DOHH2 (cell line): ENCODE results near the gene MLANA.

Source experiments
- EZH2phosphoT487 ChIP-seq: fragments of 200-600 bp; sonication (generic); IDR thresholded peaks from 2 replicates; pipeline ENCODE4 v1.6.1; 2017; ENCODE audit warnings: borderline replicate concordance, mild to moderate bottlenecking, antibody characterized with exemption, low read length, moderate library complexity, mixed read lengths
- TF ChIP-seq, protein P1 (sequence below): fragments of 200-600 bp; sonication (generic); IDR thresholded peaks from one replicate; pipeline ENCODE4 v1.5.1; 2014; ENCODE audit warnings: antibody characterized with exemption, mild to moderate bottlenecking, low read depth, low read length; ENCODE audit not compliant: poor library complexity, severe bottlenecking

DNA sequence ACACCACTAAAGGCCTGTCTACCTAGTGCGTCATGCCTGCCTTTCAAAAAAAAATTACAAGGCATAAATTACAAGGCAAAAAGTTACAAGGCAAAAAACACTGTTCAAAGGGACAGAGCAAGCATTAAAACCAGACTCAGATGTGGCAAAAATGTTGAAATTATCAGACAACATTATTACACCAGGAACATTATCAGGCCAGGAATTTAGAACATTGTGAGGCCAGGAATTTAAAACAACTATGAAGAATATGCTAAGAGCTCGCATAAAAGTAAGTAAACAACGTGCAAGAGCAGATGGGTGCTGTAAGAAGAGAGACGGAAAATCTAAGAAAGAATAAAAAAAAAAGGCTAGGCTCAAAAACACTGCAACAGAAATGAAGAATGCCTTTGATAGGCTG lies 18.2 kb upstream of the MLANA start:
- TF ChIP-seq, protein P1, sequence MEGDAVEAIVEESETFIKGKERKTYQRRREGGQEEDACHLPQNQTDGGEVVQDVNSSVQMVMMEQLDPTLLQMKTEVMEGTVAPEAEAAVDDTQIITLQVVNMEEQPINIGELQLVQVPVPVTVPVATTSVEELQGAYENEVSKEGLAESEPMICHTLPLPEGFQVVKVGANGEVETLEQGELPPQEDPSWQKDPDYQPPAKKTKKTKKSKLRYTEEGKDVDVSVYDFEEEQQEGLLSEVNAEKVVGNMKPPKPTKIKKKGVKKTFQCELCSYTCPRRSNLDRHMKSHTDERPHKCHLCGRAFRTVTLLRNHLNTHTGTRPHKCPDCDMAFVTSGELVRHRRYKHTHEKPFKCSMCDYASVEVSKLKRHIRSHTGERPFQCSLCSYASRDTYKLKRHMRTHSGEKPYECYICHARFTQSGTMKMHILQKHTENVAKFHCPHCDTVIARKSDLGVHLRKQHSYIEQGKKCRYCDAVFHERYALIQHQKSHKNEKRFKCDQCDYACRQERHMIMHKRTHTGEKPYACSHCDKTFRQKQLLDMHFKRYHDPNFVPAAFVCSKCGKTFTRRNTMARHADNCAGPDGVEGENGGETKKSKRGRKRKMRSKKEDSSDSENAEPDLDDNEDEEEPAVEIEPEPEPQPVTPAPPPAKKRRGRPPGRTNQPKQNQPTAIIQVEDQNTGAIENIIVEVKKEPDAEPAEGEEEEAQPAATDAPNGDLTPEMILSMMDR, result no peak
- no peak for TF ChIP-seq EZH2phosphoT487
